GM12878 (cell line): Measurements from ENCODE around the gene MCEMP1.

Experiments used
- EP300 ChIP-seq, 2 experiments: fragments of 150-350 bp in 1 of 2; IDR thresholded peaks; 2 replicates each; pipeline ENCODE4 v1.6.1; 2011 to 2012; ENCODE audit warnings: low read depth in 2 of 2, low read length in 2 of 2, borderline replicate concordance in 1 of 2, improper control_type of control experiment in 1 of 2, inconsistent platforms in 1 of 2; ENCODE audit not compliant: control insufficient read depth in 1 of 2
- EZH2 ChIP-seq: IDR thresholded peaks from 2 replicates; pipeline ENCODE4 v1.6.1; 2012; ENCODE audit warnings: low read depth, mild to moderate bottlenecking, control low read depth, inconsistent platforms, low read length, borderline replicate concordance; ENCODE audit not compliant: control insufficient read depth
- POLR2A ChIP-seq: IDR thresholded peaks from 2 replicates; pipeline ENCODE4 v1.6.1; 2011; ENCODE audit warnings: low read depth, mild to moderate bottlenecking, low read length
- TAF1 ChIP-seq: IDR thresholded peaks from 2 replicates; pipeline ENCODE4 v1.6.1; 2011; ENCODE audit warnings: mild to moderate bottlenecking, low read depth, low read length, borderline replicate concordance
- ZNF274 ChIP-seq: IDR thresholded peaks from one replicate; pipeline ENCODE4 v1.8.0; 2011; ENCODE audit not compliant: insufficient read length, insufficient read depth

DNA sequence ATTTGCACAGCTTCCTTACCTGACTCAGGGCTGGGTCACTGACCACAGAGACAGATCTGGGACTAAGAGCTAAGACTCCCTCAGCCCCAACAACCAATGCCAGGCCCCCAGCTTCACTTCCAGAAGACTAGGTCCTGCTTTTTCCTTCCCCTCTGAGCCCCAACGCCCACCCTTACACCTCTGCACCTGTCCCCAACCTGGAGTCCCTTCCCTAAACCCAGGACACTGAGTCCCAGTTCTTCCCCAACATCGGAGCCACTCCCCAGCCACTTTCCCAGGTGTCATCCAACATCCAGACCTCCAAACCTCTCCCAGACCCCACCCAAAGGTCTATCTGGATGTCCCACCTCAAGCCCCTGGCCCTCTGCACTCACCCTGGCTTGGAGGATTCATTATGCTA lies 22.1 kb downstream of the MCEMP1 start:
- no peak for TF ChIP-seq EZH2
- TF ChIP-seq TAF1 = no peak
- no peak for TF ChIP-seq EP300 (IDR thresholded peaks at IDR 0.05; ENCODE audit: borderline replicate concordance in 1 of 2, control insufficient read depth in 1 of 2, low read depth in 2 of 2, low read length in 2 of 2)
- TF ChIP-seq ZNF274 = no peak
- no peak for TF ChIP-seq POLR2A
